GM18858 (cell line): ENCODE data around the gene EGLN3.
"Not testable (repeated sequence)": the region's sequence is repeated elsewhere in the genome, so short reads cannot be mapped to it uniquely, and the experiment has no call there.

Source experiments
- ATAC-seq: cut with Tn5 transposase; IDR thresholded peaks from one replicate; pipeline ENCODE4 v1.9.1; 2021; ENCODE audit not compliant: unreplicated experiment

Gene EGLN3

DNA sequence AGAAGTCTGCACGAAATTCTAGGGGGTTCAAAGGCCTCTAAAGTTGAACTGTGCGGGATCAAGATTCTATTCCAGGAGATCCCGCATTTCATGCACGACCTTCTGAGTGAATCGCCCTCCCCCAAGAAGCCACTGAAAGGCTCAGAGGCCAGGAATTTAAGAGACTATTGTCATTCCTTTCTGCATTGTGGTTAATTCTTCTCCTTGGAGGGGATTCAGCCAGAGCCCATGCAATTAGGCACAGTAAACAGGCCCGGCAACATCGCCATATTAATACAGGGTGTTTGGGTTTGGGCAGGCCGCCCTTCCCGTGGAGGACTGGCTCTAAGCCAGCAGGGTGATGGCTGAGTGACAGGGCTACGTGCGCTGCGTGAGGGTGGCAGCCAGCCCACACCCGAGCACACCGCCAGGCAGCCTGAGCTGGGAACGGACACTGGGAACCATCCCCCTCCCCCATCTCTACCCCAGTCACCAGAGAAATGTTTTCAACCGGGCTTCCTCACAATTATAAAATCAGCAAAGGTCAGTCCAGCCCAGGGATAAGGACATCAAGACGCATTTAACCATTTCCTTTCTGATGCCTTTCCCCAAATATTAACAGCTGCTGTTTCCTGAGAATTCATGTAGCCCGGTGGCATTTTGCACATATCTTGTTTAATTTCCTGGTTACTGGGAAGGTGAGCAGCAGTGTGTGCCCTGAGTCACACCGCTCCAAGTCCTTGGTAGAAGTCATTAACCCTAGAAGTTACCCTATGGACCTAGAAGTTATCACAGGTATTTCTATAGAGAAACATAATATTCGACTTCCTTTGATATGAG, 12.5 kb downstream of the EGLN3 start:
- no peak for ATAC-seq

DNA sequence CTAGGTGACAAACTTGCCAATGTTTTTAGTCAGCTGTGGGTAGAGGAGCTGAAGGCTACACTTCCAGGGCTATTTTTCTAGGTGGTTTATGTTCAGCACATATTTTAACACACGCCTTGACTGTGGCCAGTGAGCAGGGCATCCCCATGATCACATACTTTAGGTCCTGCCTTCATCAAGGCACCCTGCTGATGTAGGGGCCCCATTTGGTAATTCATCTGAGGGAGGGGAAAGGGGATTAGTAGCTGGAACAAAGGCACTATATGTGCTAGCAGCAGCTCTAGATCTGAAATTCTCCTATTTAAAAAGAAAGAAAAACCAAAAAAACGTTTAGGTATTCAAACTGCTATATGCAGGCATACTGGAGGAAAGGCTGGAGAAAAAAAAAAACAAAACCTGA, 14.5 kb downstream of the EGLN3 start:
- no peak for ATAC-seq

DNA sequence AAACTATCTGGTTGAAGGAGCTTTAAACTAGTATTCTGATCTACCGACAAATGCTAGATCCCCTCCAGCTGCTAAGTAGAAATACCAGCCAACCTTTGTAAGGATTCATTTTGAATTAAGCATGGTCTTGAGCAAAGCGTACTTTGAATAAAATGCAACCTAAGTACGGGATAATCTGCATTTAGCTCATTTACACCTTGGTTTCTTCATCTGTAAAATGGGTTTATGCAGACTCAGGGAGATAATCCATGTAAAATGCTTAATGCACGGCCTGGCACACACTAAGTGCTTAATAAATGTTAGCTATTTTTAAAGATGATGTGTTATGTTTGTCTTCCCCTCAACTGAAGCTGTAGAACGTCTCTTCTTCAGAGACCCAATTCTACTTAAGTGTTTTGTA, 15.9 kb downstream of the EGLN3 start:
- no peak for ATAC-seq

DNA sequence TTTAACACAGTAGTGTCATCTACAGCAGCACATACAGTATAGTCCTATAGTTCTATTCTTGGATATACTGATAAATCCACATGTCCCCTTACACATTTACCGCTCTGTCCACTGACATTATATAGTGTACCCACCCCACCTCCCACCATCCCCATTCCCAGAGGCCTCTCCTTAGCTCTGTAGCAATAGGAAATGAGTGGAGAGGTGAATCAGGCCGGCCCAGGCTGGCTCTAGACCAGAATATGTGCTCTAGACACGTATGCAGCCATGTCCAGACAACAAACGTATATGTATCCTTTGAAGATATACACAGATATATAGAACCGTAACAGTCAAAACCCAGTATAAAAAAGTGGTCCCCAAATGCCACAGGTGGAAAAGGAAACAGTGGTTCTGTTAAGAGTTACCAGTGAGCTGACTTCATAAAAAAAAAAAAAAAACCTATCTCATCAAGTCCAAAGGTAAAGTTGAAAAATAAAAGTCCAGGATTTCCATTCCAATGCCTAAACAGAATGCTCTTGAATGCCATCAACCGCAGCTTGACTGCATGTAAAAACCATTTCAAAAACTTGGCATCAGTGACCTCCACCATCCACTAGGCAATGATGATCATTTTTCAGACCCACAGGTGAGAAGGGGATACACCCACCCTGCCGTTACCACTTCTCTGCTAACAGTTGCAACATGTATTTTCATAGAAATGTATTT, 16.7 kb downstream of the EGLN3 start:
- ATAC-seq: no peak

DNA sequence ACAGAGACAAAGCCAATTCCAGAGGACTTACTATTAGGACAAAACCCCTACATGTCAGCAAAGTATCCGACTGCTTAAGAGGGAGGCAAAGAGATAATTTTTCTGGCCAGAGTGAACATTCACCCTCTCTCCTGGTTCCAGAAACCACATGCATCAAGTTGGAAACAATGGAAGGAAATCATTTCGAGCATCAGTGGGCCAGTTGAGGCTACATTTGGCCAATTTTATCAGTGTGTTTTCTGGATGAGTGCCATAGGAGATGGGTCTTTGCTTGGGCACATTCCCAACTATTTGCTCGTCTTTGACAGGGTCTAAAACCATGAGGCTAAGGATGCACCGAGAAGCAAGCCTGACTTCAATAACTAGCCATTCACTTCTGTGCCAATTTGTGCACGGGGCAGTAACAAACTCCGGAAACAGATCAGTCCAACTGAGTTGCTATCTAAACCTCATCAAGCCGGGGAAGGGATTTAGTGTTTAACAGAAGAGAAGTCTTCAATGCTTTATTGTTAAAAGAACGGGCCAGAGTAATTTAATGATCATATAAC, 17.4 kb downstream of the EGLN3 start:
- no peak for ATAC-seq

DNA sequence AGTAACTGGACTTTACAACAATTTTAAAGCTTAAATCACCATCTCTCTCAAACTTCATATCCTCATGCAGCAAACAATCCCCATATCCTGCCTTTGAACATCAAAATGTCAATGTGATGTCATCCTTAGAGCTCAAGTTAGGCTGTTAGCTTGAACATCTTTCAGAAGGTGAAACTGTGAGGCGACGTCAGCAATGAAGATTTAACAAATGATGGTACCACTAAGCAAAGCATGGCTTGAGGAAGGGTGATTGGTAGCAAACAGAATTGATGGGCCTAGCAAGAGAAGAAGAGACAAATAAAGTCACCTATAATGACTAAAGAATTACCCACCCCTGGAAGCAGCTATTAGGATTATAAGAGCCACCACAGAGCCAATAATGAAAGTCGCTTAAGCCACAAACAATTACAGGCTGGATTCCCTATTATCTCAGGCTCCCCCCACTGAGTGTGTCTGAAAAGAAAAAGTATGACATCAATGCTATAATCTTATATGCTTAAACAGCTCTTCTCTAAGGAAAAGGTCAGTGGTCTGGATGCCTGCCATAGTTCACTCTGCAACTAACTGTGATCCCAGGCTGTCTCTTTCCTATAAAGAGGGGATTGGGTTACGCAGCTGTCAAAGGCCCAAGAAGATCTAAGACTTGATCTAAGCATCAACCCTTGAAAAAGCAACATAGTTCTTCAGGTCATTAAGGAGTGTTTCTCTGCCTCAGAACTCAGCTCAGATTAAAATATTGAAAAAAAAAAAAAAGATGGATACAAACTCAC, 18.1 kb downstream of the EGLN3 start:
- ATAC-seq: no peak

DNA sequence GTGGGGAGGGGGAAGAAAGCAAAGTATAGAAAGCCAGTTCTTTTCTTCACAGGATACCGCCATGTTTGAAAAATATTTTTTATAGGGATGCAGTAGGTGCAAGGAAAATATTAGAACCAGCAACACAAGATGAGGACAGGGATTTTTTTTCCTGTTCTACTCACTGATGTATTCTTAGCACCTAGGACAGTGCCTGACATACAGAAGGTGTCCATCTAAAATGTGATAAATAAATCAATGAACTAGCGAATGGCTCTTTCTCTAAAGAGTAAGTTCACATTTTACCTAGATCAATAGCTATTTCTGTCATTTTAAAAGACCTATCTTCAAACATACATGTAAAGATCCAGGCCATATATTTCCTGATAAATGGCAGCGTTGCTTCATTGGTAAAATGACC, 18.8 kb downstream of the EGLN3 start:
- no peak for ATAC-seq

DNA sequence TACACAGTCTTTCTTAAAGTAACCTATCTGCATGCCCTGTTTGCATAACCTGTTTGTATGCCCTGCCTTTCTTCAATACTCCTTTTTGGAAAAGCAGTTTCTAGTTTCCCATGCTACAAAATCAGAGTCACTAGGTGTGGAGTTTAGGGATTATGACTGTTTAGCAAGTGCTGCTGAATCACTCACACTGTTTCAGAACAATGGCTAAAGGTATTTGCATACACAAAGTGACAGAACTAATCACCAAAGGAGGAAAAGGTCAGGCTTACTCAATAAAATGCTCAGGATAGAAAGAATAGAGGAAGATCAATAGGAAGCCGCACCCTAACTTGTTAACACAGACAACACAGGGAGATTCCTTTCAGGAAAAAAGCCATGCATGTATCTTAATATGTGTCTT, 19.4 kb downstream of the EGLN3 start:
- no peak for ATAC-seq

DNA sequence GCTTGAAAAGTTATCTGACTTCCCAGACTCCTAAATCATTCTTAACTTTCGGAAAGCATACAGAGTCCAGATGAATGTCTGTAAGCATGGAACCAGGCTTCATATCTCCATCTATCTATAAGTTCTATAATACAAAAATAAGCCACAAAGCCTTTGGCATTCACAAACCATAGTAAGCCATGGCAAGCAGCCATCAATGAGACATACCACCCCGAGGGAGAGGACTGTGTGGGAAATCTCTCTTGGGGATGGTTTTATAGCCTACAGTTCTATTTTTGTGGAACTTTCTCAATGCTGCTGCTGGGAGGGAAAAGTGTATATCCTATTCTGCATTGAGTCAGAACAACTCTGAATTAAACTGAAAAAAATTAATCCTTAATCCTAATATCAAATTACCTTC, 20.4 kb downstream of the EGLN3 start:
- ATAC-seq: no peak

DNA sequence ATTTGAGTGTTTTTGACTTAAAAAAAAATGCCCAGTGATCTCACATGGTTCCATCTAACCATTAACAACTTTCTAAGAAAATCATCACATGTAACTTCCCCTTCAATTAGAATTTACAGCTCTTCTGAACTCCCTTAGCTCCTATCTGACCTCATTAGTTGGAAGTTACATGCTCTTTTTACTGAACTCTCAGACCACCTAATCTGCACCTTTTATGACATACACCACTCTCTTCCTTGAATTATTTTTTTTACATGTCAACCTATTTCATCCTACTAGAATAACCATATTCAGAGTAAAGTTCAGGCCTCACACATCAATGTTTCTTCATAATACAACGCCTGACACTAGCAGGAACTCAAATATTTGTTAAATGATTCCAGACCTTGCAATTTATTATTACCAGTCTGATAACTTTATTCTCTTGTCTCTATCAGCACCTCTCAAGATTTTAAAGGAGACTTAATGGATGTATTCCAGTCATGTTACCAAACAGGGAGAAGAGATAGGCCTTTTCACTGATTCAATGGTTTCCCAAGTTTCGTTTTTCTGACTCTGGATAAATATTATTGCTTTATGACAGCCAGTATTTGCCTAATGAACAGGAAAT, 21.0 kb downstream of the EGLN3 start:
- no peak for ATAC-seq

DNA sequence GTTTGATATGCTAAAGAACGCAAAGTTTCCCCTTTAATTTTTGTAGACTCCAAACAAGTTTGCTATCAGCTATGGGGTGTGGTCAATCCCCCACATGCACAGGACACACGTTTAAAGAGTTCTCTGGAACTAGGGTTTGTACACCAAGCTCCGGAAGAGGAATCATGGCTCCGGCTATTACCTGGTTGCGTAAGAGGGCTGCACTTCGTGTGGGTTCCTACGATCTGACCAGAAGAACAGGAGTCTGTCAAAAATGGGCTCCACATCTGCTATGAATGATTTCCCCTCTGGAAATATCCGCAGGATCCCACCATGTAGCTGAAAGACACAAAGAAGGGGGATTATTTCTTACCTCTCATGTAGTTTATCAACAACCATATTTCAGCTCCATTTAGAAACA, 22.0 kb downstream of the EGLN3 start:
- ATAC-seq: no peak

DNA sequence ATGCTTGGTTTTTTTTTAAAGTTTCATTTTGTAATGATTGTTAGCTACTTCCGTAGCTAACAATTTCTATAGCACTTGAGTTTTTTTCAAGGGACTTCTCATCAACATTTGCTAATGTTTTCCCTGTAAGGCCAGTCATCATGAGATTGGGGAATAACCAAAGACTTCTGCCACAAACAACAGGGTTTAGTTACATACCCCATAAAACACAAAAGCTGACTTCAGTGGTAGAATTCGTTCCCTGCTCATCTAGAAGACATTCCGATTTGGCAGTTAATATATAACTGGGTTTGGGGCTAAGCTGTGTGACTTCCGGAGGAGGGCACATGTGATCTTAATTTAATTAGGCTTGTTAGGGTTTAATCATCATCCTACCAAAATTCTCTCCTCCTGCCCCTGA, 22.9 kb downstream of the EGLN3 start:
- no peak for ATAC-seq

DNA sequence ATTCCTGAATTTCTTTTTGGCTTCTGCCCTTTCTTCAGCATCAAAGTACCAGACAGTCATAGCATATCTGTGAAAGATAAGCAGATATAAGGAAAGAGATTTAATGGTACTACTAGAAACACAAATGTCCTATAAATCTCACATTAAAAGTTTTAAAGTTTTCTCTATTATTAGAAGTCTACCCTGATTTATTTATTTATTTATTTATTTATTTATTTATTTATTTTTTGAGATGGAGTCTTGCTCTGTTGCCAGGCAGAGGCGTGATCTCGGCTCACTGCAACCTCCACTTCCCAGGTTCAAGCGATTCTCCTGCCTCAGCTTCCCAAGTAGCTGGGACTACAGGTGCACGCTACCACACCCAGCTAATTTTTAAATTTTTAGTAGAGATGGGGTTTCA, 23.9 kb downstream of the EGLN3 start:
- not testable (repeated sequence) for ATAC-seq

DNA sequence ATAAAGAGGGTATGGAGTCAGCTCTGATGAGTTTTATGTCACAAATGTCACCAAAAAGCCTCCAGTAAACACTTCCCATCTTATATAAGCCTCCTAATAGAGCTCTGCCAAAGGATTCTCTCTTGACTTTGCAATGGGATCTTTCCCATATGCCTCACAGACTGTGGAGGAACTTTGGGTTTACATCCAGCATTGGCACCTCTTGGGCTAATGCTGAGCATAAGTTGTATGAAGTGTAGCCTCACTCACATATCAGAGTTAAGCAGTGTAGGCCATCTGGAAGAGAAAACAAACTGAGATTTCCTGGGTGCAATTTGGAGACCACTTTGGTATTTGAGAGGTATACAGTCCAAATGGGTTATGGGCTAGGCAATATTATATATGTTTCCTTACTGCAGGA, 24.9 kb downstream of the EGLN3 start:
- no peak for ATAC-seq

DNA sequence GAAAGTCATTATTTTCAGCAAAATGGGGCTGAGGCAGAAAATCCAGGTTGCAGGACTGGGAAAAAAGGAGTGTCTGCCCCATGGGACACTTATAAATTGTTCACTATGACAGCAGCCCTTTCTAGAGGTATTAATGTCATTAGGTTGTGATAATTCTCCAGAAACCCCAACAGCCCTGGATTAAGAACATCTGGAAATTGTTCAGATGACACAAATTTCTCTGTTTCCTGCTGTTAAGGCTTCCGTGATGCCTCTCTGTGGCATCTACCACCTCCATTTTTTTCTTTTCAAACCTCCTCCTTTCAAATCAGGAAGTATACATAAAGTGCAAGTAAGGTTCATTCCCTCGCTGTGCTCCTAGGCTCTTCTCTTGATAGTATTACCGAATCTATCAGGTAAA, 25.6 kb downstream of the EGLN3 start:
- ATAC-seq: no peak

DNA sequence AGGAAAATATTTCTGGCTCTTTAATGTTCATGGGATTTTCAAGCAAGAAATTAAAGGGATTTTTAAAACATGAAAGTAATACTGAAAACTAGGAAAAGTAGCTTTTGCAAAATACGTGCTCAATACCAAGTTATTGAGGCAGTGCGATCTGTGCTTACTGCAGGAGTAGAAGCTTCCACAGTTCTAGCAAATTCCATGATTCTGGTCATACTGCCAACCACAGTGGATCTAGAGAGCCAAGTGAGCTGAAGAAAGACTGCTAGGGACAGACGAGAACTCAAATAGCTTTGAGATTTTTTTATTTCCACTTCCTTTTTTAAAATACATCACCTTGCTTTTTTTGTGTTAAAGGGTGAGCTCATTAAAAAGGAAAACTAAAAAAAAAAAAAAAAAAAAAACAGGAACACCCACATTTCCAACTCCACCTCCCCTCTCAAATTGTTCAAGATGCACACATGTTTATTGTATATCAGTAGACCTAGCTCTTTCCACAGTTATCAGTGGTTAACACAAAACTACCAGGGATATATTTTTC, 26.2 kb downstream of the EGLN3 start:
- ATAC-seq: no peak

DNA sequence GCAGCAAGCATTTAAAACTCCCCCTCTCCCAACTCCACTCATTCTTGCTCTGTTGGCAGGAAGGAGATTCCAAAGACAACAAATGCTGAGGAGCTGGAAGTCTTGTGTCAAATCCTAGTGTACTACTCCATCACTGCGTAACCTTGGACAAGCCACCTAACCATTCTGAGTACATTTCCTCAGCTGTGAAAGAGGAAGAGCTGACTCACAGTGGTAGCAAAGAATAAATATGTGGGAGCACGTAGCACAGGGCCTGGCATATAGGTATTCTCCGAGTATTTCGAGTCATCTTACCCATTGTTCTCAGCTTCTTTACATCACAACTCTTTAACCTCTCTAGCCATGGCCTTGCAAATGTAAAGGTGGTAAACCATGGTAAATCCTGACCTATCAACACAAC, 28.7 kb downstream of the EGLN3 start:
- ATAC-seq: no peak

DNA sequence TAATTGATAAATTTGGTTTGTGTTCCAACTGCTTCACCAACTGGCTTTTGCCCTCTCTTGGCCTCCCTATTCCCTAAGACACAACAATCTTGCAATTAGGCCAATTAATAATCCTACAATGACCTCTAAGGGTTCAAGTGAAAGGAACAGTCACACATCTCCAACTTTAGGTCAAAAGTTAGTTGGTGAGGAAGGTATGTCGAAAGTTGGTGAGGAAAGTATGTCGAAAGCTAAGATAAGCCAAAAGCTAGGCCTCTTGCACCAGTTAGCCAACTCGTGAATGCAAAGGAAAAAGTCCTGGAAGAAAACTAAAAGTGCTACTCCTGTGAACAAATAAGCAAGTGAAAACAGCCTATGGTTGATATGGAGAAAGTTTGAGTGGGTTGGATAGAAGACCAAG, 32.6 kb downstream of the EGLN3 start:
- ATAC-seq: no peak

DNA sequence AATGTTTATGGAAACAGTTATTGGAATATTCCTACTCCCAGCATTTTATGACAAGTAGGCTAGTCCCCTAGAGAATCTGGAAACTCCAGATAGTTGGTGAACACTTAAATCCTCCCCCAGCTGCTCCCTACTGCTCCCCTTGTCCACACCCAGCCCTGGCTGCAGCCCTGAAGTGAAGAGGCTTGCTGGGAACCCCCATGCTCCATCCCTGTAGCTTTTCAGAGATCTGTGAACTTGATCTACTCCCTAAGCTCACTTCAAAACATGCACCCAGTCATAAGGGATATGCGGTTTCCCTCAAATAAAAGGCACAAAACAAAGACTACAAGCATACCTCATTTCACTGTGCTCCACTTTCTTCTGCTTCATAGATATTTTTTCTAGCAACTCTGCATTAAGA, 33.2 kb downstream of the EGLN3 start:
- no peak for ATAC-seq

DNA sequence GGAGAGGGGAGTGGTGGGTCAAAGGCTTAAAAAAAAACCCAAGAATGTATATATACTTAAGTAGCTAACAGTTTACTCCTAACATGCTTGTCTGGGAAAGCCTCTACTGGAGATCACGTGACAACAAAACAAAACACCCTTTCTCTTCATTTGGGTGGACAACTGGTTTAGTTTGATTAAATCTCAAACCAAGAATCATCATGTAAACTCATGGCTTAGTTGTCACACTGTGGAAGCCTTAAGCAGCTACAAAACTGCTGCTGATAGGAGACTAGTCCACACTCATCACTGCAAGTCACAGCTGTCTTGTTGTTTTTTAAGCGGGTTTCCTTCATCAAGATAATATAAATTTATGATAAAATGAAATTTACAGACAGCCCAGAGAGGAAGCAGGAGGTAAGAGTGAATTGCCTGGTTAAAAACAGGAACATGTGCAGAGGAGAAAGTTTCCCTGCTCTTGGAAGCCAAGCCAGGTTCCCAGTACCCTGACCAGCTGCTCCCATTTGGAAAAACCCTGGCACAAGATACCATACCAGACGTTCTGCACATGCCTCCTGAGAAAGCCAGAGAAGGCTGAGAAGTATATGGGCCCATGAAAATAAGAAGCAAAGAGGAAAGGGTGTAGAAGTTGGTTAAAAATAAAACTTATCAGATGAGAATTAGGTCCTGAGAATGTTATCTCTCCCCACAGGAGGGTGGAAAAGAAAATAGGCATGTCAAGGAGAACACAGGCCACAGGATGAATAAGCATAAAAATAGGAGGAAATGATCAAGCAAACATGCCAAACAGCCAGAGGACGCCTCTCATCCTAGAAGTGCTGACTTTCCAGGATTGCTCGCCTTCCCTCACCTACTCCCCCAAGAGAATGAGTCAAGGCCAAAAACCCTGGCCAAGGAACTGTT, 34.0 kb downstream of the EGLN3 start:
- no peak for ATAC-seq
